HEK293T (cell line): Measurements from ENCODE around the gene SCUBE2.

ENCODE experiments used
- ELF4 ChIP-seq: fragments of 450-650 bp; IDR thresholded peaks from 2 replicates; pipeline ENCODE4 v1.6.1; 2017; ENCODE audit warnings: antibody characterized with exemption
- NFRKB ChIP-seq: fragments of 450-650 bp; IDR thresholded peaks from 2 replicates; pipeline ENCODE4 v1.6.1; 2016; ENCODE audit warnings: mild to moderate bottlenecking, moderate library complexity
- SP1 ChIP-seq: fragments of 450-650 bp; IDR thresholded peaks from 2 replicates; pipeline ENCODE4 v1.6.1; 2017
- SUZ12 ChIP-seq: fragments of 450-650 bp; IDR thresholded peaks from 2 replicates; pipeline ENCODE4 v1.6.1; 2016; ENCODE audit warnings: mild to moderate bottlenecking
- ZNF384 ChIP-seq: fragments of 450-650 bp; IDR thresholded peaks from 2 replicates; pipeline ENCODE4 v1.6.1; 2016
- TF ChIP-seq, protein P1 (sequence below): fragments of 450-650 bp; IDR thresholded peaks from 2 replicates; pipeline ENCODE4 v1.6.1; 2016

DNA sequence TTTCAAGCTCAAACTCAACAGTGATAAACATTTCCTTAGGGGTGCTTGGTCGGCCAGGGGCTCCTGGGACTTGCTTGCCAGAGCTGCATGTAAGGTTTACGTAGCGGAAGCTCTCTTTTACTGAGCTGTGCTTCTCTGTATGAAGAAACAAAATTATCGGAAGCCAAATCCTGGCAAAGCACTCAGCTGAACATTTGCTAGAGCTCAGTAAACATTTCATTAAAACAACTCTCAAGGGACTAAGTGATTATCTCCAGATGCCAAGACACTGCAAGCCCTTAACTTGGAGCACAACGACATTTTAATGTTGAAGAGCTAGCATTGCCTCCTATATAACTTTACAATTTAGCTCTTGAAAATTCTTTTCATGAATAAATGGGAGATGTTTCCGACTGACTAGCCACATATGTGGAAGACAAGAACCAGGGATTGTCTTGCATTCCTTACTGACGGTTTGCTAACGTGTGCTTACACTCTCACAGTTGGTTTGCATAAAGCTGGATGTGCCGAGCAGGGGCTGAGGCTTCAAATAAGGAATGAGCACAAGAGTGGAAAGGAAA, 43.4 kb downstream of the SCUBE2 start:
- TF ChIP-seq ELF4 = no peak
- TF ChIP-seq NFRKB = no peak
- TF ChIP-seq, protein P1, sequence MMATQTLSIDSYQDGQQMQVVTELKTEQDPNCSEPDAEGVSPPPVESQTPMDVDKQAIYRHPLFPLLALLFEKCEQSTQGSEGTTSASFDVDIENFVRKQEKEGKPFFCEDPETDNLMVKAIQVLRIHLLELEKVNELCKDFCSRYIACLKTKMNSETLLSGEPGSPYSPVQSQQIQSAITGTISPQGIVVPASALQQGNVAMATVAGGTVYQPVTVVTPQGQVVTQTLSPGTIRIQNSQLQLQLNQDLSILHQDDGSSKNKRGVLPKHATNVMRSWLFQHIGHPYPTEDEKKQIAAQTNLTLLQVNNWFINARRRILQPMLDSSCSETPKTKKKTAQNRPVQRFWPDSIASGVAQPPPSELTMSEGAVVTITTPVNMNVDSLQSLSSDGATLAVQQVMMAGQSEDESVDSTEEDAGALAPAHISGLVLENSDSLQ = no peak
- no peak for TF ChIP-seq SP1
- TF ChIP-seq SUZ12 = no peak
- TF ChIP-seq ZNF384 = no peak
